ENCODE data around the gene ROR2. TPM values are rescaled to one million over a fixed set of nuclear protein-coding genes. Genes with fewer than 3 reads are reported as not detected.

The ROR2 gene
- total RNA-seq, 1 experiment from 2014 or later: not detected

GRCh38 chr9:91732187-91733005 lies 217.6 kb downstream of the ROR2 start:
- ChIA-PET CTCF (no interaction called here), POLR2A (ENCODE audit: unreplicated experiment) (no interaction called here)
- no peak overlapping the region for H3K4me2 ChIP-seq (ENCODE audit: low read length)
- no peaks in the 10 kb centered on the region for H4K20me1 ChIP-seq (ENCODE audit: low read length)
- no TSS peak for BruUV-seq (replicated peaks)
- H3F3A ChIP-seq (ENCODE audit: low read length, unreplicated experiment): no peaks in the 10 kb centered on the region
- no peaks in the 10 kb centered on the region for H3K9me3 ChIP-seq (ENCODE audit: low read length)
- H3K36me3 ChIP-seq (ENCODE audit: low read depth, low read length): no peaks in the 10 kb centered on the region
- no peak for DNase-seq
- intact Hi-C loops (cut with micrococcal nuclease): no loop called here
- TF ChIP-seq EZH2phosphoT487 (IDR thresholded peaks at IDR 0.05; ENCODE audit: borderline replicate concordance, low read length) (no peak), EZH2 (IDR thresholded peaks at IDR 0.05; ENCODE audit: low read length, unreplicated experiment) (no peak), CTCF (conservative IDR thresholded peaks at IDR 0.05; ENCODE audit: low read depth, low read length) (no peak)
- H3K9me2 ChIP-seq (replicated peaks; ENCODE audit: low read length): no peaks in the 10 kb centered on the region
- no peak for ATAC-seq
- no peaks in the 10 kb centered on the region for H3K27me3 ChIP-seq (ENCODE audit: low read length)
- no peak overlapping the region for H3K9ac ChIP-seq (ENCODE audit: low read length)
- no peak overlapping the region for H2AFZ ChIP-seq (ENCODE audit: low read length)
- no peak overlapping the region for H3K27ac ChIP-seq (ENCODE audit: low read length)
- no peaks in the 10 kb centered on the region for H3K79me2 ChIP-seq (ENCODE audit: low read length)
- H3K4me1 ChIP-seq (ENCODE audit: insufficient read depth, low read length): no peaks in the 10 kb centered on the region
- no peak overlapping the region for H3K4me3 ChIP-seq (ENCODE audit: low read length)

GRCh38 chr9:91730806-91731205 lies 219.2 kb downstream of the ROR2 start:
- POLR2A ChIA-PET (ENCODE audit: unreplicated experiment): no interaction called here
- no peaks in the 10 kb centered on the region for H4K20me1 ChIP-seq (ENCODE audit: low read length)
- intact Hi-C loops (cut with micrococcal nuclease): no loop called here
- TF ChIP-seq EZH2 (IDR thresholded peaks at IDR 0.05; ENCODE audit: low read length, unreplicated experiment): no peak
- no peaks in the 10 kb centered on the region for H3K79me2 ChIP-seq (ENCODE audit: low read length)
- no peaks in the 10 kb centered on the region for H3K27me3 ChIP-seq (ENCODE audit: low read length)
- no peak overlapping the region for H2AFZ ChIP-seq (ENCODE audit: low read length)
- ATAC-seq (no peak), DNase-seq (no peak)
- H3K4me2 ChIP-seq (ENCODE audit: low read length): no peak overlapping the region
- no TSS peak for BruUV-seq (replicated peaks)
- no peaks in the 10 kb centered on the region for H3F3A ChIP-seq (ENCODE audit: low read length, unreplicated experiment)
- no peak overlapping the region for H3K4me3 ChIP-seq (ENCODE audit: low read length)
- no peaks in the 10 kb centered on the region for H3K4me1 ChIP-seq (ENCODE audit: insufficient read depth, low read length)
- no peak overlapping the region for H3K27ac ChIP-seq (ENCODE audit: low read length)
- no peaks in the 10 kb centered on the region for H3K9me2 ChIP-seq (replicated peaks; ENCODE audit: low read length)
- H3K36me3 ChIP-seq (ENCODE audit: low read depth, low read length): no peaks in the 10 kb centered on the region
- no peaks in the 10 kb centered on the region for H3K9me3 ChIP-seq (ENCODE audit: low read length)
- CTCF ChIA-PET: no interaction called here
- no peak overlapping the region for H3K9ac ChIP-seq (ENCODE audit: low read length)

- no peaks in the 10 kb centered on the region for H3F3A ChIP-seq (ENCODE audit: low read length, unreplicated experiment)
- no peak for DNase-seq
- intact Hi-C loops (cut with micrococcal nuclease): loop anchor here (5.0 kb wide), 1 partner anchor 302 kb away; no protein-coding TSS in a partner anchor
- no peak overlapping the region for H3K4me2 ChIP-seq (ENCODE audit: low read length)
- no peaks in the 10 kb centered on the region for H3K4me1 ChIP-seq (ENCODE audit: insufficient read depth, low read length)
- no TSS peak for BruUV-seq (replicated peaks)
- no peaks in the 10 kb centered on the region for H3K27me3 ChIP-seq (ENCODE audit: low read length)
- H3K9me3 ChIP-seq (ENCODE audit: low read length): no peaks in the 10 kb centered on the region
- H3K36me3 ChIP-seq (ENCODE audit: low read depth, low read length): no peaks in the 10 kb centered on the region
- H3K4me3 ChIP-seq (ENCODE audit: low read length): no peak overlapping the region
- H3K27ac ChIP-seq (ENCODE audit: low read length): no peak overlapping the region
- TF ChIP-seq EZH2 (IDR thresholded peaks at IDR 0.05; ENCODE audit: low read length, unreplicated experiment) (no peak), CTCF (conservative IDR thresholded peaks at IDR 0.05; ENCODE audit: low read depth, low read length) (no peak), EZH2phosphoT487 (IDR thresholded peaks at IDR 0.05; ENCODE audit: borderline replicate concordance, low read length) (no peak)
- no peak for ATAC-seq
- H3K79me2 ChIP-seq (ENCODE audit: low read length): no peaks in the 10 kb centered on the region
- H2AFZ ChIP-seq (ENCODE audit: low read length): no peak overlapping the region
- H3K9ac ChIP-seq (ENCODE audit: low read length): no peak overlapping the region
- no peaks in the 10 kb centered on the region for H4K20me1 ChIP-seq (ENCODE audit: low read length)
- ChIA-PET POLR2A (ENCODE audit: unreplicated experiment) (no interaction called here), CTCF (no interaction called here)
- no peaks in the 10 kb centered on the region for H3K9me2 ChIP-seq (replicated peaks; ENCODE audit: low read length)
Observed at GRCh38 chr9:91729558-91729842, 220.5 kb downstream of the ROR2 start.

All from PC-3 (cell line).